GM12872 (cell line): ENCODE results near the gene YARS2.

Experiments
- CTCF ChIP-seq: IDR thresholded peaks from 3 replicates; pipeline ENCODE4 v1.5.1; 2011; ENCODE audit warnings: low read depth, mild to moderate bottlenecking, low read length, moderate library complexity; ENCODE audit not compliant: insufficient read depth

The YARS2 gene

DNA sequence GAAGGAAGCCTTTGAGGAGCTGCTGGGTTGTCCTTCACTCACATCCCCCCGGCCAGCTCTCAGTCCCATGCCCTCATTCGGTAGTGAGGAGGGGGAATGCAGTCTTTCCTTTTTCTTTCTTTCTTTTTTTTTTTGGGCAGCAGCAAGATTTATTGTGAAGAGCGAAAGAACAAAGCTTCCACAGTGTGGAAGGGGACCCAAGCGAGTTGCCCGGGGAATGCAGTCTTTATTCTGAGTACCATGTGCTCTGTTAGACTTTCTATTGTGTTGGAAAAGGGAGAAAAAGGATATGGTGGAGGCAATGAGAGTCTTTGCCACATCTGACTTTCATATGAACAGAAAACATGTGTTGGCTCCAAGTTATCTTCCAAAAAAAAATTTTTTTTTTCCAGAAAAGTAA lies 29.9 kb upstream of the YARS2 start:
- no peak for TF ChIP-seq CTCF

DNA sequence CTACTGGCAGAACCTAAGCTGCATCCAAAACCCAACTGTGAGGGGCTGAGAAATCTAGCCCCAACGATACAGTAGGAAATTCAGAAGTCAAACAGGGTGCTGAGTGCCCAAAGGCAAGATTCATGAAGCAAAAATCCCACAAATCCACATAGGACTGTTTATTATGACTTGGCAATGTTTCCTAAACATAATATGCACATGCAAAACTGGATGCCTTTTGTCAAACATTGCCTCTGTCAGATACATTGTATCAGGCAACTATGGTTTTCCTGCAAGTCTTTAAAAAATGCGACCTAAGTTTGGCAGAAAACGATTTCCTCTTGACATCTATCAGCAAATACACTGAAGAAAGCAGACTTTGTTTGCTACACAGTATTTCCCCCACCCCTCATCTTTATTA lies 27.3 kb upstream of the YARS2 start:
- TF ChIP-seq CTCF, result no peak

GRCh38 chr12:32780071-32780470 lies 24.4 kb upstream of the YARS2 start:
- TF ChIP-seq CTCF, result no peak

GRCh38 chr12:32777691-32778175 lies 22.0 kb upstream of the YARS2 start:
- TF ChIP-seq CTCF, result no peak

DNA sequence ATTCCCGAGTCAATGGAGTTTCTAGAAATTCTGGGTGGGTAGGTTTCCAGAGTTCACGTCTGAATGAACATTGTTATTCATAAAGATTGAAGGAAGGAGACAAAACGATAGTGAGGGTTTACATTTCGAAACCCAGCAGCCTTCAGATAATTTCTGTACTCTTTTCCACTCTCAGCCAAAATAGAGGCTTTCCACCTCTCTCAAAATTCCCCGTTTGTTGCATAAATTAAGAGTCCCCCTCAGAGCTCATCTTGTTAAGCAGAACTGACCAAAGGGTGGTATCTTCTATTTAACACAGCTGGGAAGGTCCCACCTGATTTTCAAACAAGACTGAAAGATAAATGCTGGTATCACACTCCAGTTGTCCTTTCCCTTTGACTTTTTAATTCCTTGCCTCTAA lies 21.5 kb upstream of the YARS2 start:
- no peak for TF ChIP-seq CTCF

DNA sequence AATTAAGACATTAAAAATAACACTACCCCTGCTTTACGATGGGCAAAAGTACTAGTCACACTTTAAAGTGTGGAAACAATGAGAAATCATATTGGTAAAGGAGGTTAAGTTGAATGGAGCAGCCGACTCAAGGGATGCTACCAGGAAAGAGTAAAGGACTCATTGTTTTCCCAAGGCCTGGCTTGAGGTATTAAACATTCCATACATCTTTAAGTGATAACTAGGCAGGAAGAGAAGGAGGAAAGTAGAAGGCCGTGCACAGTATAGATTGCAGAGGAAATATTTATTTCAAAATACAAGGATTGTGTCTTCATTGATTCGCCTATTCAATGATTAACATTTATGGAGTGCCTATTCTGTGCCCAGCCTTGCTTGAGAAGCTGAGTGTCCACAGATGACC lies 20.6 kb upstream of the YARS2 start:
- no peak for TF ChIP-seq CTCF

- no peak for TF ChIP-seq CTCF
Measured at GRCh38 chr12:32773691-32774090, 18.0 kb upstream of the YARS2 start.

GRCh38 chr12:32770141-32770540 lies 14.4 kb upstream of the YARS2 start:
- TF ChIP-seq CTCF, result no peak
